ENCODE results near the gene TSC22D3.
"Not testable (repeated sequence)": the region's sequence is repeated elsewhere in the genome, so short reads cannot be mapped to it uniquely, and the experiment has no call there.

TSC22D3 gene

GRCh38 chrX:107682256-107682655 lies 93.3 kb downstream of the TSC22D3 start:
- no peak for DNase-seq (ENCODE audit: low read depth)

DNA sequence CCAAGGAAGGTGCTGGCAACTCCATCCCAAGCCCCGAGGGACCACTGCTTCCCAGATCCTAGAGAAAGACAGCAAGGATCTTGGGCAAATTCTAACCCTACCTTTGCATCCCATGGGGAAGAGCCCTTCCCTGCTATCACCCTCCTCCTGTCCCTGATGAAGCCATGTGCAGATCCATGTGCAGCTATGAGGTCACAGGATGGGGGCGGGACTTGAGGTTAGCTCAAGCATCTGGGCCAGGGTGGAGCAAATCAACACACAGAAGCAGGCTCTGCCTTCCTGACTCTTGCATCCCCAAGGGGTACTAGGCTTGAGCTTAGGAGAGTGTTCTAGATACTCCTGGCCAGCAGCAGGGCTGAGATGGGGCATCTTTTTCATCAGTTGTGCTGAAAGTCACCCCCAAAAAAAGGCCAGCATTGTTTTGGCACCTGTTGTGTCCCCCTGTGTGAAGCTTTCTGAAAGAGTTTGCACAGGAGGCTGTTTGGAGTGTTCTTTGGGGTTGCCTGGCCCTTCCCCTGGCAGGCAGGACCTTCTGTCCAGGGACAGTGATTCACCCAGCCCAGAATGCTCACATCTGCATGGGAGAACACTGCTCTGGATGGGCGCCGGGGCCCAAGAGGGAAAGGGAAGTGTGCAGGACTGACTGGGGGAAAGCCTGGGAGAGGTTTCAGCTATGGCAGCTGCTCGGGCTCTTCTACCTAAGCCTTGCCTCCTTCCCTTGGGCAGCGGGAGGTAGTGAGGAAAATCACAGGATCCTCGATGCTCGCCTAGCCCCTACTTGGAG lies 96.4 kb downstream of the TSC22D3 start:
- DNase-seq (ENCODE audit: low read depth) = peak; percentile 49

DNA sequence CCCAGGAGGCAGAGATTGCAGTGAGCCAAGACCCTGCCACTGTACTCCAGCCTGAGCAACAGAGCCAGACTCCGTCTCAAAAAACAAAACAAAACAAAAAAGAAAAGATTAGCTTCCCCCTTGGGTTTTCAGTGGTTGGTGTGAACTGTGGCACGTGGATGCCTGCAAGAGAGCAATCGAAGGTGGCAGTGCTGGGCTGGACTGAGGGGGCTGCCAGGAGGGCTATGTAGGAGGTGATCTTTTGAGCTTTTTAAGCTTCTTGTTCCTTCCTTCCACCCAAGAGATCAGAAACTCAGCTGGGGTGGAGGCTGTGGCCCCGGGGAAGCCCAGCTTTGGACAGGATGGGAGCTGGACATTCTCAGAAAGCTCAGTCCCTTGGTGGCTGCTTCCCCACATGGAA lies 97.7 kb downstream of the TSC22D3 start:
- DNase-seq (ENCODE audit: low read depth) = no peak

DNA sequence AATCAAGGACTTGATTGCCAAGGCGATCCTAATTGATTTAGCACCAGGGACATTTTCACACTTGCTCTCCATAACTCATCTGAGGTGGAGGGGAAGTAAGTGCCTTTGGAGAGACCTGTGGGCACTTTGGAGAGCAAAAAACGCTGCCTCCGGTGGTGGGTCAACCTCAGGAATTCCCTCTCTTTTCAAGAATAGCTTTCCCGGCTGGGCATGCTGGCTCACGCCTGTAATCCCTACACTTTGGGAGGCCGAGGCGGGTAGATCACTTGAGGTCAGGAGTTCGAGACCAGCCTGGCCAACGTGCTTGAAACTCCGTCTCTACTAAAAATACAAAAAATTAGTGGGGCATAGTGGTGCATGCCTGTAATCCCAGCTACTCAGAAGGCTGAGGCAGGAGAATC lies 98.1 kb downstream of the TSC22D3 start:
- DNase-seq (ENCODE audit: low read depth) = no peak

- DNase-seq (ENCODE audit: low read depth) = peak; percentile 36
Measured at GRCh38 chrX:107676559-107677378, 98.8 kb downstream of the TSC22D3 start.

DNA sequence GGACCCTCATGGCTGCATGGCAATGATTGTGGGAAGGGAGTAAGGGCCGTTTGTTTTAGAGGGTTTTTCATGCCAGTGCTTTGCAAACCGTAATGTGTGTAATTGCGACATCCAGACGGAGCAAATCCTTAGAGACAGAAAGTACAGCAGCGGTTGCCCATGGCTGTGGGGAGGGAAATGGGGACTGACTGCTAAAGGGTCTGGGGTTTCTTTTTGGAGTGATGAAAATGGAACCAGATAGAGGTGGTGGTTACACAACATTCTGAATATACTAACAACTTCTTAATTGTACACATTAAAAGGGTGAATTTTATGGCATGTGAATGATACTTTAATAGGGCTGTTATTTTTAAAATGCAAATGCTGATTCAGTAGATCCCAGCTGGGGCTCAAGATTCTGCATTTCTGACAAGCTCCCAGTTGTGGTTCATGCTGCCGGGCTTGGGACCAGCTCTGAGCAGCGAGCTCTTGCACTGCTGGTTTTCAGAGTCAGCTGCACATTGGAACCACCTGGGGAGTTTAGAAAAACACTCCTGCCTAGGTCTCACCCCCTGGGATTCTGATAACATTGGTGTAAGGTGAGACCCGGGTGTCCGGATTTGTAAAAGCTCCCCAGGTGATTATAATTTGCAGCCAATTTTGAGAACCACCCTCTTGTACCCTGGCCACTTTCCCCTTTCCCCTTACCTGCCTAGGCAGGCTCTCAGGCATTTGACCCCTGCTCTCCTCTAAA lies 99.6 kb downstream of the TSC22D3 start:
- no peak for DNase-seq (ENCODE audit: low read depth)

- no peak for DNase-seq (ENCODE audit: low read depth)
Measured at GRCh38 chrX:107675365-107675654, 100.3 kb downstream of the TSC22D3 start.

DNA sequence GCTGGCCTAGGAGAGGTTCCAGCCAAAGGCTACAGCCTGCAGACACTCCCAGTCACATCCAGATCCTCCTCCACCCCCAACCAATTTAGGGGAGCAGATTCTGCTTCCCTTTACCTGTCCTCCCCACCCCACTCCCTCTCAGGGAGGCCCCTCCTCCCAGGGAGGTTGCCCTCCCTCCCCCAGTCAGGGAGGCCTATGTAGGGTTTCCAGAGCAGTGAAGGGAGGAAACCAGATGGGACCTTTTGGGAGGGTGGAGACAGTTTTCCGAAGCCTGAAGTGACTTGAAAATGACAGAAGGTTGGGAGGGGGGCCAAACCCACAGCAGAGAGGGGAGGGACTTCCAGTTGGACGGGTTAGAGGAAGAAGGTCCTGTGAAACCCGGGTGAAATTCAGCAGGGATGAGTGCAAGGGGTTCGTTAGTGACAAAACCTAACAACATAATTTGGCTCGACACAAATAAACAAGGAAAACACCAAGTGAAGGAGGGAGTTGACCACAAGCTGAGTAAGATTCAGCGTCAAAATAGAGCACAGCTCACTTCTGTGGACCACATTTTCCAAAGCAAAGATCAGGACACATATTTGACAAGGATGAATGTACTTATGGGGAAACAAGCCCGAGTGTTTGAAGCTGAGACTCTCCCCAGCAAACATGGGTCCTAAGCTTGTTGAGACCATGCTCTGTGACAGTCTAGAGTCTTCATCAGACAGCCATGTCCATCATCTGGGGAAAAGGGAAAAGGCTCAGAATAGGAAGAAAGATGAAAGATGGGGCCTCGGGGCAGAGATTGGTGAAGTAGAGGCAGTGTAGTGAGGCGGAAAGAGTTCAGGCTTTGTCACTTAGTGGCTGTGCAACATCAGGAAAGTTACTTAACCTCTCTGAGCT lies 100.9 kb downstream of the TSC22D3 start:
- no peak for DNase-seq (ENCODE audit: low read depth)

GRCh38 chrX:107673933-107674479 lies 101.6 kb downstream of the TSC22D3 start:
- DNase-seq (ENCODE audit: low read depth) = peak; percentile 79

GRCh38 chrX:107673431-107673830 lies 102.2 kb downstream of the TSC22D3 start:
- no peak for DNase-seq (ENCODE audit: low read depth)

DNA sequence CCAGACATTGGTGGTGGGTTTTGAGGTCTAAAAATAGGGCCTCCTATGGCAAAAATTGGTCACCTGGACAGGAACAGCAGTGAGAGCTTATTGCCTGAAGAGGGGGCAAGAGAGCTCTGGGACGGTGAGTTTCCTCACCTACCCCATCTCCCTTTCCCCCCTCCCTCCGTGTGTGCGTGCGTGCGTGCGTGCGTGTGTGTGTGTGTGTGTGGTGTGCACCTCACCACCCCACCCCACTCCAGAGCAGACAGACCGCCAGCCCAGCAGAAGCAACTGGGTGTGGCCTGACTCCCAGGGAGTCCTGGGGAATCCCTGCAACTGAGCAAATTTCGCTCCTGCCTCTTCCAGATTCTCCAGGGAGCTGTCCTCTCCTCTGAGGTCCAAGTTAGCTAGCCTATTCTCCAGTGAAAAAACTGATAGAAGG lies 102.6 kb downstream of the TSC22D3 start:
- DNase-seq (ENCODE audit: low read depth) = peak; percentile 52

GRCh38 chrX:107671256-107671655 lies 104.3 kb downstream of the TSC22D3 start:
- not testable (repeated sequence) for DNase-seq (ENCODE audit: low read depth)

- DNase-seq (ENCODE audit: low read depth) = no peak
Measured at GRCh38 chrX:107669885-107670628, 105.5 kb downstream of the TSC22D3 start.

- no peak for DNase-seq (ENCODE audit: low read depth)
Measured at GRCh38 chrX:107669261-107669660, 106.3 kb downstream of the TSC22D3 start.

- not testable (repeated sequence) for DNase-seq (ENCODE audit: low read depth)
Measured at GRCh38 chrX:107668710-107669109, 106.9 kb downstream of the TSC22D3 start.

DNA sequence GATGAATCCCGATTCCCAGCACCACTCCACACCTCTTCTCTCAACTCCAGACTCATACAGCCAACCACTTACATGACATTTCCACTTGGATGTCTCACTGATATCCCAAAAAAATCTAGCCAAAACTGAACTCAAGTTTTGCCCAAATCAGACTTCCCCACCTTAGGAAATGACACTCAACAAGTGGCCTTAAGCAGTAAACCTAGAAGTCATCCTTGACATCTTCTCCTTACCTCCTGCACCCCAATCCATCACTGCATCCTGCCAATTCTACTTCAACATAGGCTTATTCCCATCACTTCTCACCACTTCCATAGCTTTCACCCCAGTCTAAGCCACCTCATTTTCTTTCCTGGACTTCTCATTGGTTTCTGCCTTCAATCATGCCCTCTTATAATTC lies 108.2 kb downstream of the TSC22D3 start:
- DNase-seq (ENCODE audit: low read depth) = no peak

DNA sequence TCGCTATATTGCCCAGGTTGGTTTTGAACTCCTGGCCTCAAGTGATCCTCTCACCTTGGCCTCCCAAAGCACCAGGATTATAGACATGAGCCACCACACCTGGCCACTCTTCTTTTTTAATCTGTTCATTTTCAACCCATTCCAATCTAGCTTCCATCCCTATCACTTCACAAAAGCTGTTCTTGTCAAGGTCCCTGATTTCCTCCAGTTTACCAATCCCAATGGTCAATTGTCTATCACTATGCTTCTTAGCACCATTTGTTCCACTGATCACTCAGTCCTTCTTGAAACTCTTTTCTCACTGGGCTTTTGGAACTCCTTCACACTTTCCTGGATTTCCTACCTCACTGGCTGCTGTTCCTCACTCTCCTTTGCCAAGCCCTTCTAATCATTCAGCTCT lies 108.7 kb downstream of the TSC22D3 start:
- no peak for DNase-seq (ENCODE audit: low read depth)

All from stimulated activated CD4-positive, alpha-beta T cell treated with anti-CD3 and anti-CD28 coated beads, Interleukin-2, amount 100 ng/mL, for 4 hours (primary cell).